AG04449 (cell line): Measurements from ENCODE around the gene MEST.
"Not testable (repeated sequence)": the region's sequence is repeated elsewhere in the genome, so short reads cannot be mapped to it uniquely, and the experiment has no call there.

Experiments
- CTCF ChIA-PET: fragments of 350-600 bp; formaldehyde crosslinking; extraction: SDS; loops from one replicate; lab custom pipeline; 2021; ENCODE audit warnings: antibody characterized with exemption; lab: Yijun Ruan, JAX
- POLR2A ChIA-PET: fragments of 400-600, 350-600 bp; formaldehyde crosslinking; extraction: SDS; loops from one replicate; lab custom pipeline; 2020; ENCODE audit warnings: antibody characterized with exemption, inconsistent platforms; lab: Yijun Ruan, JAX
- DNase-seq: peaks from one replicate; pipeline ENCODE4 v3.0.0-alpha.2; 2010; ENCODE audit warnings: low read depth, low spot score
- H3K4me3 ChIP-seq: 2 replicates; pipeline ENCODE4 v1.5.1; 2011; ENCODE audit warnings: low read depth, mild to moderate bottlenecking, control low read depth, low read length
- CTCF ChIP-seq: IDR thresholded peaks from one replicate; pipeline ENCODE4 v1.5.1; 2011; ENCODE audit warnings: mild to moderate bottlenecking, moderate library complexity, low read length, control low read depth, inconsistent platforms; ENCODE audit not compliant: insufficient read depth; ENCODE audit errors: missing control alignments

MEST gene

GRCh38 chr7:130493275-130493873, 1.5 kb downstream of the MEST start:
- ChIA-PET CTCF (interaction anchor here (0.7 to 1.4 kb wide), 2 partner anchors 11 to 284 kb away, joined by 3 to 7 read pairs; no protein-coding TSS in a partner anchor), POLR2A (interaction anchor here (1.0 kb wide), 1 partner anchor 220 kb away, joined by 3 read pairs; no protein-coding TSS in a partner anchor)
- peak overlapping the region; percentile 72 for H3K4me3 ChIP-seq
- no peak for TF ChIP-seq CTCF
- DNase-seq = no peak

DNA sequence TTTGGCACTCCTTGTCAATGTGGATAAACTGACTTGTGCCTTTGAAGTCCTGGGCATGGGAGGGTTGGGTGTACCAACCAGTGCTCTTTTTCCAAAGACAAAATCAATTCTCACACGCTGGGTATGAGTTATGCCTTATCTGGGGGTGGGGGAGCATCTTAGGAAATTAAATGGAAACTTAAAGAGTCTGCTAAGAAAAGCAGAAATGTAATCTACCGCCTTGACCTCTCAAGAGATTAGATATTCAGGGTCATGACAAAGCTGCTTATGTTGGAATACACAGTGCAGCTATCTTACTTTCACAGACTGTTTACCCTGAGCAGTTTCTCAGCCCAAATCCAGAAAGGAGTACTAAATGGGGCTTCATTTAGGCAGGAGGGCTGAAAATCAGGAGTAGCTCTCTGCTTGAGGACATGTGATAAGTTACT, 2.6 kb downstream of the MEST start:
- peak overlapping the region; percentile 72 for H3K4me3 ChIP-seq
- no peak for DNase-seq
- ChIA-PET CTCF (interaction anchor here (1.4 to 2.2 kb wide), 2 partner anchors 10 to 422 kb away, joined by 7 to 8 read pairs; no protein-coding TSS in a partner anchor), POLR2A (interaction anchor here (0.6 to 1.4 kb wide), 3 partner anchors 107 to 221 kb away, joined by 3 to 5 read pairs (median 3); partner anchors contain the start of gene CPA4)
- TF ChIP-seq CTCF = no peak

DNA sequence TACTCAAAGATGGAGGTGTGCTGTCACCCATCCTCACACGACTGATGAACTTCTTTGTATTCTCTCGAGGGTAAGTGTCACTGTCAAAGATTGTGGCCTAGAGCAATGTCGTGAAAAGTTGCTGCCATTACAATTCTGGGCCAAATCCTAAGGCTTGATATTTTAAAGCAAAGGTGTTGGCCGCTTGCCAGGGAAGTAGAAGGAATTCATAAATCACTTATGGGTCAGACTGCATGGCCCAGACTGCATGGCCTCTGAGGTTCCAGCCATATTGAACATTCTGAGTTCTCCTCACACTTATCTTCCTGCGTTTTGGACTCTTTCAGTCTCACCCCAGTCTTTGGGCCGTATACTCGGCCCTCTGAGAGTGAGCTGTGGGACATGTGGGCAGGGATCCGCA, 8.6 kb downstream of the MEST start:
- ChIA-PET POLR2A (no interaction called here), CTCF (no interaction called here)
- H3K4me3 ChIP-seq = no peak overlapping the region
- no peak for TF ChIP-seq CTCF
- DNase-seq = no peak

DNA sequence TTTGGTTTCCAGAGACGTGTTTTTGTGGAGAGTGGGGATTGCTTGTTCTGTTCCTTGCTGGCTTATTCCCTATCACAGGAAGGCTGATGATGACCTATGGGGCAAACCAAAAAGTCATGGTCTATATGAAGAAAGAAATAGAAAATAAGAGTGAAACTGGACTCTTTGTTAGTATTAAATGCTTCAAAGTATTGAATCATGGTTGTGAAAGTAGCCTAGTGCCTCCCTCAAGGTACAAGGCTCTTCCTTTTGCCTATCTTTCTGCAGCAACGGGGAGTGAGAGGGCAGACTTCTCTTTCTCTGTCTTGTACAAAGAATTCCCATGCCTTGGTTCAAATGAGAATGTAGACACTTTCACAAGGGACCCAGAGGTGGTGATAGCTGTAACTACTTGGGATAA, 9.0 kb downstream of the MEST start:
- no peak for DNase-seq
- POLR2A ChIA-PET = no interaction called here
- CTCF ChIA-PET = no interaction called here
- TF ChIP-seq CTCF = no peak
- H3K4me3 ChIP-seq = no peak overlapping the region

DNA sequence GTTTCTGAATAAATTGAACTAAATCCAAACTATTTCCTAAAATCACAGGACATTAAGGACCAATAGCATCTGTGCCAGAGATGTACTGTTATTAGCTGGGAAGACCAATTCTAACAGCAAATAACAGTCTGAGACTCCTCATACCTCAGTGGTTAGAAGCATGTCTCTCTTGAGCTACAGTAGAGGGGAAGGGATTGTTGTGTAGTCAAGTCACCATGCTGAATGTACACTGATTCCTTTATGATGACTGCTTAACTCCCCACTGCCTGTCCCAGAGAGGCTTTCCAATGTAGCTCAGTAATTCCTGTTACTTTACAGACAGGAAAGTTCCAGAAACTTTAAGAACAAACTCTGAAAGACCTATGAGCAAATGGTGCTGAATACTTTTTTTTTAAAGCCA, 13.9 kb downstream of the MEST start:
- no peak for TF ChIP-seq CTCF
- H3K4me3 ChIP-seq = no peak overlapping the region
- ChIA-PET POLR2A (no interaction called here), CTCF (interaction anchor here (2.0 kb wide), 1 partner anchor 12 kb away, joined by 7 read pairs; no protein-coding TSS in a partner anchor)
- peak; percentile 57 for DNase-seq

DNA sequence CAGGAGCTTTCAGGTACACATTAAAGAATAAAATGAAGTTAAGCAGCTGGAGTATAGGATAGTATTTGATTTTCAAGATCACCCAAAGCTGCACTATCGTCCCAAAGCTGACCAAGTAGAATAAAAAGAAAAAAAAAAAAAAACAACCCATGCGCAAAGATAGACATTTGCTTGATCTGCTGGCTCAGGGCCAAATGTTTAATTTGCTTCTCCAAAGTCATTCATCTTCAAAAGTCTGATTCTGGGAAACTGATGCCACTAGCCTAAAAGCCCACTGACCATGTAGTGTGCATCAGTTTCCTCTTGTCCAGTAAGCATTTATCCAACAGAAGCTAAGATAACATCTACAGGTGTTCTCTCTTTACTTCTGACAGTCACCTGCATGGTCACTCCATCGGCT, 14.5 kb downstream of the MEST start:
- DNase-seq = no peak
- no peak for TF ChIP-seq CTCF
- POLR2A ChIA-PET = no interaction called here
- H3K4me3 ChIP-seq = no peak overlapping the region
- CTCF ChIA-PET = interaction anchor here (0.8 kb wide), 1 partner anchor 354 kb away, joined by 3 read pairs; no protein-coding TSS in a partner anchor

DNA sequence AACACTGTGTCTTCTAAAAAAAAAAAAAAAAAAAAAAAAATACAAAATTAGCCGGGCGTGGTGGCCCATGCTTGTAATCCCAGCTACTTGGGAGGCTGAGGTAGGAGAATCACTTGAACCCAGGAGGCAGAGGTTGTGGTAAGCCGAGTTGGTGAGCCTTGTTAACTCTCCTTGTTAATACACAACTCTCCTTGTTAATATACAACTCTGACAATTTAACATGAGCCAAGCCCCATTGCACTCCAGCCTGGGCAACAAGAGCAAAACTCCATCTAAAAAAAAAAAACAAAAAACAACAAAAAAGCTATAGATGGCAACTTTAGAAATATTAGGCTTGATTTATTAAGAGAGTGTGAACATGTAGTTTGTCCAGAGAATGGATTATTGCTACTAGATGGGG, 20.2 kb downstream of the MEST start:
- POLR2A ChIA-PET, DNase-seq, H3K4me3 ChIP-seq, CTCF ChIA-PET: not testable (repeated sequence)
